CD14-positive monocyte (primary cell): Measurements from ENCODE around the gene WDR43. TPM values are rescaled to one million over a fixed set of nuclear protein-coding genes. Genes with fewer than 3 reads are reported as not detected.

ENCODE experiments used
- DNase-seq, 3 donors: peaks; one replicate each; pipeline ENCODE4 v3.0.0-alpha.2; 2011 to 2022
- H2AFZ ChIP-seq: 2 replicates; pipeline ENCODE4 v1.6.0; 2012; ENCODE audit warnings: mild to moderate bottlenecking, low read depth, low read length, inconsistent platforms; ENCODE audit not compliant: insufficient read depth, poor library complexity, severe bottlenecking
- H3K27ac ChIP-seq, 2 donors: 1 replicate in 1 of 2; 2 replicates in 1 of 2; pipeline ENCODE4 v1.5.1; 2012 to 2013; ENCODE audit warnings: low read length in 2 of 2, control low read depth in 1 of 2, inconsistent platforms in 1 of 2, low read depth in 1 of 2, mild to moderate bottlenecking in 1 of 2
- H3K27me3 ChIP-seq, 2 donors: one replicate each; pipeline versions ENCODE4 v1.6.0 to v1.6.1; 2011 to 2013; ENCODE audit warnings: low read length in 2 of 2; ENCODE audit not compliant: control insufficient read depth in 2 of 2, insufficient read depth in 2 of 2
- H3K36me3 ChIP-seq, 2 donors: replicated peaks in 1 of 2; 1 replicate in 1 of 2; 2 replicates in 1 of 2; pipeline versions ENCODE4 v1.5.1 to v1.6.1; 2012 to 2013; ENCODE audit warnings: low read length in 2 of 2, control low read depth in 1 of 2, inconsistent platforms in 1 of 2, mild to moderate bottlenecking in 1 of 2; ENCODE audit not compliant: insufficient read depth in 2 of 2, control insufficient read depth in 1 of 2
- H3K4me1 ChIP-seq, 2 donors: 1 replicate in 1 of 2; 2 replicates in 1 of 2; pipeline versions ENCODE4 v1.5.1 to v1.6.1; 2012 to 2013; ENCODE audit warnings: low read length in 2 of 2, control low read depth in 1 of 2, inconsistent platforms in 1 of 2, mild to moderate bottlenecking in 1 of 2, moderate library complexity in 1 of 2; ENCODE audit not compliant: insufficient read depth in 2 of 2, control insufficient read depth in 1 of 2
- H3K4me2 ChIP-seq: replicated peaks from 2 replicates; pipeline ENCODE3; 2012; ENCODE audit warnings: low read length, moderate library complexity, mild to moderate bottlenecking; ENCODE audit not compliant: poor library complexity, severe bottlenecking; ENCODE audit errors: extremely low read depth
- H3K4me3 ChIP-seq, 3 experiments: fragments of 200-600 bp in 1 of 3; sonication (generic) in 1 of 3; replicated peaks in 1 of 3; 1 replicate in 2 of 3; 2 replicates in 1 of 3; pipeline ENCODE4 v1.5.1; 2011 to 2013; ENCODE audit warnings: low read length in 3 of 3, mild to moderate bottlenecking in 3 of 3, control low read depth in 2 of 3, low read depth in 2 of 3, inconsistent platforms in 1 of 3, moderate library complexity in 1 of 3
- H3K79me2 ChIP-seq: 2 replicates; pipeline ENCODE4 v1.6.0; 2012; ENCODE audit warnings: mild to moderate bottlenecking, control low read depth, inconsistent platforms, low read length, moderate library complexity; ENCODE audit not compliant: insufficient read depth
- H3K9ac ChIP-seq: 2 replicates; pipeline ENCODE4 v1.6.0; 2017; ENCODE audit warnings: low read length, mild to moderate bottlenecking; ENCODE audit not compliant: insufficient read depth, poor library complexity, severe bottlenecking
- H3K9me3 ChIP-seq, 2 donors: replicated peaks in 1 of 2; 1 replicate in 1 of 2; 2 replicates in 1 of 2; pipeline versions ENCODE4 v1.5.1 to v1.6.1; 2012 to 2013; ENCODE audit warnings: low read length in 2 of 2, control low read depth in 1 of 2; ENCODE audit not compliant: control insufficient read depth in 1 of 2, insufficient read depth in 1 of 2
- H4K20me1 ChIP-seq: 2 replicates; pipeline ENCODE4 v1.6.0; 2012; ENCODE audit warnings: mild to moderate bottlenecking, low read length, control low read depth, moderate library complexity; ENCODE audit not compliant: insufficient read depth
- H3K27ac Mint-ChIP-seq, 7 donors: one replicate each; pipeline ENCODE4 v1.8.0; 2020; ENCODE audit warnings: mild to moderate bottlenecking in 7 of 7, mixed read lengths in 7 of 7, moderate library complexity in 6 of 7, inconsistent platforms in 2 of 7
- H3K27me3 Mint-ChIP-seq, 3 donors: one replicate each; pipeline ENCODE4 v1.8.0; 2021 to 2022; ENCODE audit warnings: low read depth in 3 of 3, mild to moderate bottlenecking in 3 of 3, mixed read lengths in 3 of 3, moderate library complexity in 3 of 3, inconsistent platforms in 1 of 3
- H3K36me3 Mint-ChIP-seq, 2 donors: one replicate each; pipeline ENCODE4 v1.8.0; 2020; ENCODE audit warnings: mixed read lengths in 2 of 2, inconsistent platforms in 1 of 2, mild to moderate bottlenecking in 1 of 2
- H3K4me1 Mint-ChIP-seq: one replicate; pipeline ENCODE4 v1.8.0; 2020; ENCODE audit warnings: mild to moderate bottlenecking, mixed read lengths
- H3K4me3 Mint-ChIP-seq, 2 donors: one replicate each; pipeline ENCODE4 v1.8.0; 2020; ENCODE audit warnings: mild to moderate bottlenecking in 2 of 2, mixed read lengths in 2 of 2, moderate library complexity in 1 of 2
- H3K9me3 Mint-ChIP-seq, 7 donors: one replicate each; pipeline ENCODE4 v1.8.0; 2020 to 2022; ENCODE audit warnings: mixed read lengths in 7 of 7, mild to moderate bottlenecking in 6 of 7, moderate library complexity in 6 of 7, inconsistent platforms in 2 of 7
- WGBS: methylation state at CpG from one replicate; pipeline ENCODE4 v1.1.5; 2013; ENCODE audit warnings: missing lambda C conversion rate; ENCODE audit not compliant: insufficient coverage; 5-methylcytosine and 5-hydroxymethylcytosine counted together
- intact Hi-C, 2 donors: fragments of 100-400 bp; cut with micrococcal nuclease; formaldehyde crosslinking; loops; one replicate each; pipeline versions ENCODE4 v1.15.0 to v1.15.1; 2023
- polyA plus RNA-seq, 3 donors: library from polyadenylated mRNA; depleted of rRNA in 1 of 3; unstranded in 2 of 3; stranded (reverse) in 1 of 3; fragments of 300-500 nt in 2 of 3; fragments of >200 nt in 1 of 3; fragmentation: Illumina TruSeq in 2 of 3; gene quantifications; 1 replicate in 2 of 3; 2 replicates in 1 of 3; pipeline ENCODE4 v1.2.3, GENCODE V29; 2012 to 2021
- TF ChIP-seq, protein P1 (sequence below): fragments of 200-600 bp; IDR thresholded peaks from one replicate; pipeline ENCODE4 v1.8.0; 2022; ENCODE audit warnings: antibody characterized with exemption, mild to moderate bottlenecking

WDR43 gene
- polyA plus RNA-seq, 3 donors, result 12.2 to 19.2 (median 16.1) TPM

DNA sequence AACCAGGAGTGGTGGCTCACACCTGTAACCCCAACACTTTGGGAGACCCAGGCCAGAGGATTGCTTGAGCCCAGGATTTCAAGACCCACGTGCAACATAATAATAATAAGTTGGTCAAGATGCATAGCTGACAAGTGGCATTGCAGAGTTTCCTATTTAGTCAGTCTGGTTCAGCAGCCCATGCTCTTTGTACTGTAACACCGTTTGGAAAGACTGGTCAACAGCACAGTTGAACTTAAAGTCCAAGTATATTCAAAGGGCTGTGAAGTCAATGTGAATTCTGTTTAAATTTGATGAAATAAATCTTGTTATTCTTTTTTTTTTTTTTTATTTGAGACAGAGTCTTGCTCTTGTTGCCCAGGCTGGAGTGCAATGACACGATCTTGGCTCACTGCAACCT, 22.8 kb upstream of the WDR43 start:
- H3K27ac Mint-ChIP-seq, result no peak overlapping the region
- no peak overlapping the region for H3K27ac ChIP-seq
- peak overlapping the region in 1 of 2 donors; percentile 96 for H3K4me3 Mint-ChIP-seq
- H3K4me3 ChIP-seq, result no peak overlapping the region
- TF ChIP-seq, protein P1, sequence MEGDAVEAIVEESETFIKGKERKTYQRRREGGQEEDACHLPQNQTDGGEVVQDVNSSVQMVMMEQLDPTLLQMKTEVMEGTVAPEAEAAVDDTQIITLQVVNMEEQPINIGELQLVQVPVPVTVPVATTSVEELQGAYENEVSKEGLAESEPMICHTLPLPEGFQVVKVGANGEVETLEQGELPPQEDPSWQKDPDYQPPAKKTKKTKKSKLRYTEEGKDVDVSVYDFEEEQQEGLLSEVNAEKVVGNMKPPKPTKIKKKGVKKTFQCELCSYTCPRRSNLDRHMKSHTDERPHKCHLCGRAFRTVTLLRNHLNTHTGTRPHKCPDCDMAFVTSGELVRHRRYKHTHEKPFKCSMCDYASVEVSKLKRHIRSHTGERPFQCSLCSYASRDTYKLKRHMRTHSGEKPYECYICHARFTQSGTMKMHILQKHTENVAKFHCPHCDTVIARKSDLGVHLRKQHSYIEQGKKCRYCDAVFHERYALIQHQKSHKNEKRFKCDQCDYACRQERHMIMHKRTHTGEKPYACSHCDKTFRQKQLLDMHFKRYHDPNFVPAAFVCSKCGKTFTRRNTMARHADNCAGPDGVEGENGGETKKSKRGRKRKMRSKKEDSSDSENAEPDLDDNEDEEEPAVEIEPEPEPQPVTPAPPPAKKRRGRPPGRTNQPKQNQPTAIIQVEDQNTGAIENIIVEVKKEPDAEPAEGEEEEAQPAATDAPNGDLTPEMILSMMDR, result no peak
- peaks cover 2 to 4% of the 10 kb centered on the region in 2 donors for H3K27me3 ChIP-seq
- peaks cover 6 to 14% (median 12%) of the 10 kb centered on the region in 3 donors for H3K27me3 Mint-ChIP-seq
- no peak for DNase-seq
- H3K4me2 ChIP-seq, result no peak overlapping the region
- H3K9ac ChIP-seq, result no peak overlapping the region
- H2AFZ ChIP-seq, result peak overlapping the region; percentile 98
- peaks cover 21 to 28% of the 10 kb centered on the region in 2 donors for H3K4me1 ChIP-seq
- no peaks in the 10 kb centered on the region for H3K36me3 ChIP-seq
- H4K20me1 ChIP-seq, result no peaks in the 10 kb centered on the region
- peaks cover 0 to 3% (median 0%) of the 10 kb centered on the region in 7 donors for H3K9me3 Mint-ChIP-seq
- intact Hi-C loops, result no loop called here
- H3K9me3 ChIP-seq, result no peaks in the 10 kb centered on the region
- WGBS, result 82% methylated on average over 1 of the region's 3 CpGs
- peaks cover 28% of the 10 kb centered on the region for H3K4me1 Mint-ChIP-seq
- H3K36me3 Mint-ChIP-seq, result peaks cover 0 to 3% of the 10 kb centered on the region in 2 donors
- H3K79me2 ChIP-seq, result peaks cover 34% of the 10 kb centered on the region

DNA sequence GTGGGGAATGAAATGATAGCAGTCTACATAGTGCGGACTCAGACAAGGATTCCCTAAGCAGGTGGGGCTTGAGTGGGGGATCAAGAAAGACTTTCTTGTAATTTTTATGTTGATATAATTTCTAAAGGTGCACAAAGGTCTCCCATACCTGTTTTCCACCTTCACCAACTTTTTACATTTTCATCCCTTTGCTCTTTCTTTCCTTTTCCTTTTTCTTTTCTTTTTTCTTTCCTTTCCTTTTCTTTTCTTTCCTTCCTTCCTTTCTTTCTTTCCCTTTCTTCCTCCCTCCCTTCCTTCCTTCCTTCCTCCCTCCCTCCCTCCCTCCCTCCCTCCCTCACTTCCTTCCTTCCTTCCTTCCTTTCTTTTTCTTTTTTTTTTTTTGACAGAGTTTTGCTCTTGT, 14.3 kb upstream of the WDR43 start:
- Mint-ChIP-seq H3K27ac (no peak overlapping the region), H3K36me3 (no peaks in the 10 kb centered on the region), H3K9me3 (peaks cover 0 to 3% (median 0%) of the 10 kb centered on the region in 7 donors), H3K4me1 (no peaks in the 10 kb centered on the region), H3K27me3 (peaks cover 9 to 28% (median 18%) of the 10 kb centered on the region in 3 donors), H3K4me3 (no peak overlapping the region)
- H3K27me3 ChIP-seq, result peaks cover 6 to 7% of the 10 kb centered on the region in 2 donors
- no peaks in the 10 kb centered on the region for H3K79me2 ChIP-seq
- no peaks in the 10 kb centered on the region for H3K4me1 ChIP-seq
- H3K9me3 ChIP-seq, result no peaks in the 10 kb centered on the region
- H3K4me3 ChIP-seq, result no peak overlapping the region
- no peak overlapping the region for H3K27ac ChIP-seq
- no peak overlapping the region for H3K9ac ChIP-seq
- no peak for DNase-seq
- H2AFZ ChIP-seq, result no peak overlapping the region
- H3K4me2 ChIP-seq, result no peak overlapping the region
- WGBS, result no CpG with 5 or more reads among the region's 1 CpG
- no peaks in the 10 kb centered on the region for H3K36me3 ChIP-seq
- TF ChIP-seq, protein P1, result no peak
- H4K20me1 ChIP-seq, result no peaks in the 10 kb centered on the region
- intact Hi-C loops, result no loop called here
